ENCODE results near the gene IFNG. TPM values are rescaled to one million over a fixed set of nuclear protein-coding genes. Genes with fewer than 3 reads are reported as not detected.

The IFNG gene
- polyA plus RNA-seq, 1 donor from 2014 or later, result not detected

- Histone ChIP-seq H3K9ac (ENCODE audit: low read length) (no peak overlapping the region), H3K27ac (ENCODE audit: low read length) (no peak overlapping the region), H2AFZ (ENCODE audit: low read depth, low read length) (no peak overlapping the region), H3K4me2 (ENCODE audit: low read length) (no peak overlapping the region), H3K27me3 (ENCODE audit: insufficient read depth, low read depth, low read length) (no peaks in the 10 kb centered on the region), H3K9me2 (ENCODE audit: insufficient read depth, low read length) (no peaks in the 10 kb centered on the region), H3K36me3 (ENCODE audit: insufficient read depth, low read length) (no peaks in the 10 kb centered on the region), H3K9me3 (ENCODE audit: low read length) (no peaks in the 10 kb centered on the region), H4K20me1 (ENCODE audit: insufficient read depth) (no peaks in the 10 kb centered on the region), H3K4me3 (ENCODE audit: low read length) (no peak overlapping the region), H3F3A (ENCODE audit: insufficient read depth, low read length, poor library complexity, severe bottlenecking) (no peaks in the 10 kb centered on the region), H3K79me2 (replicated peaks; ENCODE audit: insufficient read depth, low read length) (no peaks in the 10 kb centered on the region)
- TF ChIP-seq CTCF (IDR thresholded peaks at IDR 0.05; ENCODE audit: poor library complexity, severe bottlenecking) (no peak), POLR2AphosphoS5 (IDR thresholded peaks at IDR 0.05) (no peak), SMC3 (conservative IDR thresholded peaks at IDR 0.05; ENCODE audit: poor library complexity) (no peak), RAD21 (conservative IDR thresholded peaks at IDR 0.05) (no peak), MXI1 (conservative IDR thresholded peaks at IDR 0.05; ENCODE audit: poor library complexity, severe bottlenecking) (no peak), TAF1 (IDR thresholded peaks at IDR 0.05; ENCODE audit: low read depth) (no peak), EZH2 (IDR thresholded peaks at IDR 0.05; ENCODE audit: borderline replicate concordance, insufficient read depth, low read length, poor library complexity, severe bottlenecking) (no peak), EP300 (conservative IDR thresholded peaks at IDR 0.05; ENCODE audit: poor library complexity, severe bottlenecking) (no peak)
- TF ChIP-seq, protein P1, sequence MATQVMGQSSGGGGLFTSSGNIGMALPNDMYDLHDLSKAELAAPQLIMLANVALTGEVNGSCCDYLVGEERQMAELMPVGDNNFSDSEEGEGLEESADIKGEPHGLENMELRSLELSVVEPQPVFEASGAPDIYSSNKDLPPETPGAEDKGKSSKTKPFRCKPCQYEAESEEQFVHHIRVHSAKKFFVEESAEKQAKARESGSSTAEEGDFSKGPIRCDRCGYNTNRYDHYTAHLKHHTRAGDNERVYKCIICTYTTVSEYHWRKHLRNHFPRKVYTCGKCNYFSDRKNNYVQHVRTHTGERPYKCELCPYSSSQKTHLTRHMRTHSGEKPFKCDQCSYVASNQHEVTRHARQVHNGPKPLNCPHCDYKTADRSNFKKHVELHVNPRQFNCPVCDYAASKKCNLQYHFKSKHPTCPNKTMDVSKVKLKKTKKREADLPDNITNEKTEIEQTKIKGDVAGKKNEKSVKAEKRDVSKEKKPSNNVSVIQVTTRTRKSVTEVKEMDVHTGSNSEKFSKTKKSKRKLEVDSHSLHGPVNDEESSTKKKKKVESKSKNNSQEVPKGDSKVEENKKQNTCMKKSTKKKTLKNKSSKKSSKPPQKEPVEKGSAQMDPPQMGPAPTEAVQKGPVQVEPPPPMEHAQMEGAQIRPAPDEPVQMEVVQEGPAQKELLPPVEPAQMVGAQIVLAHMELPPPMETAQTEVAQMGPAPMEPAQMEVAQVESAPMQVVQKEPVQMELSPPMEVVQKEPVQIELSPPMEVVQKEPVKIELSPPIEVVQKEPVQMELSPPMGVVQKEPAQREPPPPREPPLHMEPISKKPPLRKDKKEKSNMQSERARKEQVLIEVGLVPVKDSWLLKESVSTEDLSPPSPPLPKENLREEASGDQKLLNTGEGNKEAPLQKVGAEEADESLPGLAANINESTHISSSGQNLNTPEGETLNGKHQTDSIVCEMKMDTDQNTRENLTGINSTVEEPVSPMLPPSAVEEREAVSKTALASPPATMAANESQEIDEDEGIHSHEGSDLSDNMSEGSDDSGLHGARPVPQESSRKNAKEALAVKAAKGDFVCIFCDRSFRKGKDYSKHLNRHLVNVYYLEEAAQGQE (IDR thresholded peaks at IDR 0.05; ENCODE audit: borderline replicate concordance), result no peak
These were observed 26.1 kb upstream of the IFNG start for GRCh38 chr12:68185598-68185997.

DNA sequence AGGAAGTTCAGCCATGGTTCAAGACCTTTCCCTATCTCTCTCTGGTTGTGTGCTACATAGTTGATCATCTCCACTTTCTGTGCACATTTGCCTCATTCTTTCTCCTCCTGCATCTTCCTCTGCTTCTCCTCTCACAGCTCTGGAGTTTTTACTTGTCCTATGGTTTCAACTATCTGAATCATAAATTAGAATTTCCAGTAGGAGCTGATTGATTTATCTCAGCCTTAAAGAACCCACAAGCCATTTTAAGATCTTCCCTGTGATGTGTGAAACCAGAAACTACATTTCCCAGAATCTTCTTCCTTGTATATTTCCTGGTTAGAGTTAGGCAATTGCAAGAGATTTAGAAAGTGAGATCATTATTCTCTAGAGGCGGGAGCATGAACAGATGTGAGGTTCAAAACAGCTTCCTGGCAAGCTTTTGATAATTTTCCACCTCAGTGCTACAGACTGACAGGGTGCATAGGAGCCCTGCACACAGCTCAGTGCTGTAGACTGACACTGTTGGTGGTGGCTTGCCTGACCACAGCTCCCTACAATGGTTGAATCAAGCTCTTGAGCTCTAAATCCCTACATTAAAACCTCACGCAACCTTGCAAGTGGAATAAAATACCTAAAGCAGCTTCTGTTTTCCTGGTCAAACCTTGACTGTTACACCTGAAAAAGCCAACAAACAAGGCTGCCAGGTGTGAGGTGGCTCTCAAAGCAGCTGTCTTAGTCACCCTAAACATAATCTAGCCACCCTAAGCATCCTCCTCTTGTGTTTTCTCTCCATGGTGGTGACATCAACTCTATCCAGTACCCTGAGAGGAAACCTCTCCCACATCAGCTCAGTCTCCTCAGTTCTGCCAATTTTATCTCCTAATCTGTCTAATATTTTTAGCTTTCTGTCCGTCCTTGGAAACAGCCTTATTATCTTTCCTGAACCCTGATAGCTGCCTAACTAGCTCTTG, 21.5 kb upstream of the IFNG start:
- Histone ChIP-seq H3K9me3 (ENCODE audit: low read length) (no peaks in the 10 kb centered on the region), H3K36me3 (ENCODE audit: insufficient read depth, low read length) (no peaks in the 10 kb centered on the region), H3K9me2 (ENCODE audit: insufficient read depth, low read length) (no peaks in the 10 kb centered on the region), H2AFZ (ENCODE audit: low read depth, low read length) (no peak overlapping the region), H3K9ac (ENCODE audit: low read length) (no peak overlapping the region), H3K27me3 (ENCODE audit: insufficient read depth, low read depth, low read length) (no peaks in the 10 kb centered on the region), H3K4me2 (ENCODE audit: low read length) (no peak overlapping the region), H3K27ac (ENCODE audit: low read length) (no peak overlapping the region), H4K20me1 (ENCODE audit: insufficient read depth) (no peaks in the 10 kb centered on the region), H3K4me3 (ENCODE audit: low read length) (no peak overlapping the region), H3K79me2 (replicated peaks; ENCODE audit: insufficient read depth, low read length) (no peaks in the 10 kb centered on the region), H3F3A (ENCODE audit: insufficient read depth, low read length, poor library complexity, severe bottlenecking) (no peaks in the 10 kb centered on the region)
- TF ChIP-seq EZH2 (IDR thresholded peaks at IDR 0.05; ENCODE audit: borderline replicate concordance, insufficient read depth, low read length, poor library complexity, severe bottlenecking), result no peak
- TF ChIP-seq TAF1 (IDR thresholded peaks at IDR 0.05; ENCODE audit: low read depth), result no peak
- TF ChIP-seq POLR2AphosphoS5 (IDR thresholded peaks at IDR 0.05), result no peak
- no peak for TF ChIP-seq CTCF (IDR thresholded peaks at IDR 0.05; ENCODE audit: poor library complexity, severe bottlenecking)
- TF ChIP-seq EP300 (conservative IDR thresholded peaks at IDR 0.05; ENCODE audit: poor library complexity, severe bottlenecking), result no peak
- no peak for TF ChIP-seq SMC3 (conservative IDR thresholded peaks at IDR 0.05; ENCODE audit: poor library complexity)
- no peak for TF ChIP-seq RAD21 (conservative IDR thresholded peaks at IDR 0.05)
- TF ChIP-seq, protein P1 (IDR thresholded peaks at IDR 0.05; ENCODE audit: borderline replicate concordance), result no peak
- TF ChIP-seq MXI1 (conservative IDR thresholded peaks at IDR 0.05; ENCODE audit: poor library complexity, severe bottlenecking), result no peak
